ENCODE data around the gene ELL. TPM values are rescaled to one million over a fixed set of nuclear protein-coding genes. Genes with fewer than 3 reads are reported as not detected.

ELL gene
- total and polyA plus RNA-seq, 7 donors: 6.2 to 20.2 (median 11.5) TPM

DNA sequence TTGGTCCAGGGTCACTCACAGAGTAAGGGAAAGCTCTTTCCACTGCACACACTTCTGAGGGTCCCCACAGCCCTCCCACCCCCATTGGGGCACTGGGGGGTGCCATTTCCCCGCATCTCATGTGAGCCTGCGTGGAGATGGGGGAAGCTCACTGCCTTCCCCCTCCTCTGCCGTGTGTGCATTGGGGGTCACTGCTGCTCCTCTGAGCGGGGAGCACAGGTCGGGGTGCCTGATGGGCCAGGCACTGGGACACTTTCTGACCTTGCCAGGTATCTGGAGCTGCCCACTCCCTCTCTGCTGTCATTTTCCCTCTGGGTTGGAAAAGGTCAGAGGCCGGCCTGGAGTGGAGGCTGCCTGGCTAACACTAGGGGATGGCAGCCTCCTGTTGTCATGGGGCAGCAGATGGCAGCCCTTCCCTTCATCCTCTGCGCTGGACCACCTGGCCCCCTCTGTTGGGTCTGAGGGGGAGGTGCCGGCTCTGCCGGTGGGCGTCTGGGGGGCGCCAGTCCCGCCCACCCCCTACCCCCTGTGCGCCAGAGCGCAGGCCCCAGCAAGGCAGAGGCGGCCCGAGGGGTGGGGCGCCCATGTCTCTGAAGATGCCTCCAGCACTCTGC is 93.6 kb downstream of the ELL start:
- WGBS, 2 donors: 77 to 84% methylated on average over 17 of the region's 17 CpGs
- peaks cover 0 to 11% (median 0%) of the 10 kb centered on the region in 3 donors for H3K27me3 ChIP-seq
- peak overlapping the region; percentile 66 to 84 (median 76) for H3K27ac ChIP-seq
- peak overlapping the region in 3 of 4 donors; percentile 47 to 56 (median 51) for H3K4me3 ChIP-seq
- peak; percentile 63 for DNase-seq
- H3K9me3 ChIP-seq: no peaks in the 10 kb centered on the region
- H3K4me1 ChIP-seq: peaks cover 4 to 72% (median 52%) of the 10 kb centered on the region in 4 donors
- no peak for TF ChIP-seq POLR2AphosphoS5 (IDR thresholded peaks at IDR 0.05)
- no peak for TF ChIP-seq EP300 (IDR thresholded peaks at IDR 0.05)
- TF ChIP-seq CTCF (IDR thresholded peaks at IDR 0.05): no peak
- TF ChIP-seq POLR2A (IDR thresholded peaks at IDR 0.05): no peak
- intact Hi-C loops (cut with DNase I): no loop called here
- no peaks in the 10 kb centered on the region for H3K36me3 ChIP-seq

GRCh38 chr19:18427743-18428113 is 94.1 kb downstream of the ELL start:
- peak overlapping the region in 1 of 4 donors; percentile 10 for H3K27ac ChIP-seq
- H3K27me3 ChIP-seq: peaks cover 0 to 6% (median 0%) of the 10 kb centered on the region in 3 donors
- H3K4me3 ChIP-seq: no peak overlapping the region
- H3K4me1 ChIP-seq: peaks cover 4 to 68% (median 48%) of the 10 kb centered on the region in 4 donors
- WGBS, 2 donors: 90 to 92% methylated on average over 12 of the region's 12 CpGs
- no peak for TF ChIP-seq CTCF (IDR thresholded peaks at IDR 0.05)
- TF ChIP-seq EP300 (IDR thresholded peaks at IDR 0.05): no peak
- TF ChIP-seq POLR2AphosphoS5 (IDR thresholded peaks at IDR 0.05): no peak
- TF ChIP-seq POLR2A (IDR thresholded peaks at IDR 0.05): no peak
- intact Hi-C loops (cut with DNase I): no loop called here
- no peaks in the 10 kb centered on the region for H3K36me3 ChIP-seq
- DNase-seq: no peak
- H3K9me3 ChIP-seq: no peaks in the 10 kb centered on the region

DNA sequence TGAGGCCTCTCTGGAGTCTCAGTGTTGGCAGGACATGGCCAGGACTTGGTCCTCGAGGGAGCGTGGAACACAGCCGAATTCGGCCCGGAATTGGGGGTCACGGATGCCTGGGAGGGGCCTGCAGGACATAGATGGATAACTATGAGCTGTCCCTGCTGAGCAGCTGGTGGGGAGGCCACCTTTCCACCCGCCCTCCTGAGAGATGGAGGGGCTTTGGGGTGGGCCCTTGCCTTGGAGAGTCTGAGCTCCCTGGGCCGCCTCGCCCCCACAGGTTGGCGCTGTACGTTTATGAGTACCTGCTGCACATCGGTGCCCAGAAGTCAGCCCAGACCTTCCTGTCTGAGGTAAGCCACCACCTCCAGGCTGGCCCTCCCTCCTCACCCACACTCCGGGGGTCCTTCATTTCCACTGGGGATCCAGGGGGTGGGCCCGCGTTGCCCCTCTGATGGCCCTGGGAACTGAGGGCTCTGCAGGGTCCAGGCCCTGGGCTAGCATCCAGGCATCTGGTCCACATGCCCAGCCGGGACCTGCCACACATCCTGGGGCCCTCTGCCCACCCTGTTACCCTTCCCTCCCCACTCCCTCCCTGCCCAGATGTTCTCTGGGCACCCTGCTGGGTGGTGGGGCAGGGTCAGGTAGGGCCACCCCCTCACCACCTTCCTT is 94.7 kb downstream of the ELL start:
- intact Hi-C loops (cut with DNase I): no loop called here
- DNase-seq: peak; percentile 68
- WGBS, 2 donors: 81 to 82% methylated on average over 16 of the region's 16 CpGs
- peaks cover 4 to 67% (median 46%) of the 10 kb centered on the region in 4 donors for H3K4me1 ChIP-seq
- no peak overlapping the region for H3K4me3 ChIP-seq
- peak overlapping the region in 3 of 4 donors; percentile 65 to 82 (median 67) for H3K27ac ChIP-seq
- no peak for TF ChIP-seq POLR2A (IDR thresholded peaks at IDR 0.05)
- no peaks in the 10 kb centered on the region for H3K9me3 ChIP-seq
- no peaks in the 10 kb centered on the region for H3K36me3 ChIP-seq
- peaks cover 0 to under 1% (median 0%) of the 10 kb centered on the region in 3 donors for H3K27me3 ChIP-seq

DNA sequence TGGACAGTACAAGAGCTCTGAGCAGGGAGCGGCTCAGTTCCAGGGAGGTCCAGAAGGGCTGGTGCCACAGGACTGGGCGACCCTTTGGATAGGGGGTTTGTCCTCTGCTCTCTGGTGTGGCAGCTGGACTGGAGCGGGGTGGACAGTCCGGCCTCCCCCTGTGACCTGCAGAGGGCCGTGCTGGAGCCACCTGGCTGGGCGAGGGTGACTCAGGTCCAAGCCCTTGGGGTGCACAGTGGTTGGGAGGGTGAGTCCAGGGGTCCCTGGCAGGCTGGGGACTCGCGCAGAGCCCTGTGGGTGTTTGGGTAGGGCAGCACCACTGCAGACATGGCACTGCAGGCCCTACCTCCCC is 95.5 kb downstream of the ELL start:
- Histone ChIP-seq H3K4me3 (no peak overlapping the region), H3K36me3 (no peaks in the 10 kb centered on the region), H3K27me3 (no peaks in the 10 kb centered on the region), H3K9me3 (no peaks in the 10 kb centered on the region), H3K27ac (peak overlapping the region; percentile 65 to 82 (median 72)), H3K4me1 (peaks cover 4 to 68% (median 47%) of the 10 kb centered on the region in 4 donors)
- whole genome bisulfite sequencing, 2 donors: 87 to 89% methylated on average over 8 of the region's 8 CpGs
- intact Hi-C loops (cut with DNase I): no loop called here
- TF ChIP-seq EP300 (IDR thresholded peaks at IDR 0.05) (no peak), CTCF (IDR thresholded peaks at IDR 0.05) (peak in 1 of 4 experiments; percentile 4)
- no peak for DNase-seq

DNA sequence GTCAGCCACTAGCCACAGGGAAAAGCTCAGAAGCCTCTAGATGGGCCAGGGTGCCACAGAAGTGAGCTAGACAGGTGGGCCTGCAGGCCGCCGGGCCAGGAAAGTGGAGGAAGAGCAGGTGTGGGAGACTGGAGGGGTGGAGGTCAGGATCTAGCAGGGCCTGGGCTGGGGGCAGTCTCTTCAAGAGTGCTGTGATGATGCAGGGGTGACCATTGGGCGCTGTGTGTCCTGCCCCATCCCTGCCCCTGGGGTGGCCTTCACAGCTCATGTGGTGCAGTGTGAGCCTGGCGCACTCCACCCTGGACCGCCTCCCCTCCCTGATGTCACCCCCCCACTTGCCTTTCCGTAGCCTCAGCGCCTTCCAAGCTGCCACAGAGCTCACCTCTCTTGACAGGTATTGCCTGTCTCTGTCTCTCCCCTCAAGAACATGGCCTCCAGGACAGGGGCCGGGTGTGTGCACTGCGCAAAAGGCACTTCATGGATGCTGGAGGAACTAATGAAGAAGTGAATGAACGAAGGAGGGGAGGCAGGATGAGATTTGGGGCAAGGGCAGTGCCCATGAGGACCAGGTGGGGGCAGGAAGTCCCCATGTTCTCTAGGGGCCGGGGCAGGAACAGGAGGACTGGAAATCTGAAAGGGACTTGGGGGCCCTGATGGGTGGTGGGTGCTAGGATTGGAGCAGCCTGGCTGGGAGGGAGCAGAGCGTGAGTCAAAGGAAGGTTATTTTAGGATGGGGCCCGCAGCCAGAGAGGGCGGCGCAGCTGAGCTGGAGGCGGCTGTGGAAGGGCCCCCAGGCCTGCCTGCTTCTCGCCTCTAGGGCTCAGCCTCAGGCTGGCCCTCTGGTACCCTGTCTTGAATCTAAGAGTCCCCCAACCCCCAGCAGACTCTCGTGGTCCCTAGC is 96.1 kb downstream of the ELL start:
- WGBS, 2 donors: 62 to 83% methylated on average over 18 of the region's 18 CpGs
- peaks cover 4 to 75% (median 50%) of the 10 kb centered on the region in 4 donors for H3K4me1 ChIP-seq
- DNase-seq: peak; percentile 88

More for the DNA sequence above, 96.1 kb downstream of the ELL start:
- no peak overlapping the region for H3K4me3 ChIP-seq
- no peaks in the 10 kb centered on the region for H3K9me3 ChIP-seq
- no peaks in the 10 kb centered on the region for H3K27me3 ChIP-seq
- peak in 2 of 4 experiments; percentile 20 to 30 for TF ChIP-seq CTCF (IDR thresholded peaks at IDR 0.05)
- no peak for TF ChIP-seq POLR2AphosphoS5 (IDR thresholded peaks at IDR 0.05)
- intact Hi-C loops (cut with DNase I): no loop called here
- no peaks in the 10 kb centered on the region for H3K36me3 ChIP-seq
- peak overlapping the region; percentile 65 to 82 (median 72) for H3K27ac ChIP-seq

All from sigmoid colon (tissue), 7 donors.